ENCODE data around the gene SSBP3. TPM values are rescaled to one million over a fixed set of nuclear protein-coding genes. Genes with fewer than 3 reads are reported as not detected.

The SSBP3 gene
- total and polyA plus RNA-seq, 4 donors, result 7.7 to 24.7 (median 17.3) TPM

DNA sequence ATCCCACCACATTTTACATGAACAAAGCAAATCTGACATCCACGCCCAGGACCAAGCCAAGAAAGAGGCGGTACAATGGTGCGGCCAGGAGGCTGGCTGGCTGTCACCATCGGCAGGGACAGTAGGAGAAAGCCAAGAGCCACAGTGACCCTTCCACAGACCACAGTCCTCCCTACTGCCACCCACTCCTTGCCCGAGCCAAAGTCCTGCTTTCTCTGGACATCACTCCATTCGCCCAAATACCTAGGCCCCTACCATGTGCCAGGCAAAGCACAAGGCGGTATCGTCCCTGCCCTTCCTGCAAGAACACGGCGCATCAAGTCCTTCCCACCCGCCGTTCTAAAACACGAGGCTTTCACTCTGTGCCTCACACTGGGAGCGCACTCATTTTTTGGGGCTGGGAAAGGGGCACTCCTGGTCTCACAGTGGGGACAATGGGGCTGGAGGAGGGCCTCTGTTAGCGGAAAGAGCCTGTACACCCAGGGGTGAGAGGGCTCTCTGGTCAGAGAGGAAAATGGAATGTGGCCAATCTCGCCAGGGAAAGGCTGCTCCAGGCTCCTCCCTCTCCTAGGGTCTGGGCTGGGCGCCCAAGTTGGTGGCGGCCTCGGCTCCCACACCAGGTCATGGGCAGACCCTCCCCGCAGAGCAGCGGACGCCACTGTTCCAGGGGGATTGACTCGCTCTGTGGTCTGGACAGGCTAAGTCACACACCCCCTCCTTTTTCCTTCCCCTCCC is 26.5 kb downstream of the SSBP3 start (continued):
- TF ChIP-seq YY1 (IDR thresholded peaks at IDR 0.05) (no peak), RAD21 (IDR thresholded peaks at IDR 0.05) (no peak), NR2F2 (IDR thresholded peaks at IDR 0.05) (no peak)

DNA sequence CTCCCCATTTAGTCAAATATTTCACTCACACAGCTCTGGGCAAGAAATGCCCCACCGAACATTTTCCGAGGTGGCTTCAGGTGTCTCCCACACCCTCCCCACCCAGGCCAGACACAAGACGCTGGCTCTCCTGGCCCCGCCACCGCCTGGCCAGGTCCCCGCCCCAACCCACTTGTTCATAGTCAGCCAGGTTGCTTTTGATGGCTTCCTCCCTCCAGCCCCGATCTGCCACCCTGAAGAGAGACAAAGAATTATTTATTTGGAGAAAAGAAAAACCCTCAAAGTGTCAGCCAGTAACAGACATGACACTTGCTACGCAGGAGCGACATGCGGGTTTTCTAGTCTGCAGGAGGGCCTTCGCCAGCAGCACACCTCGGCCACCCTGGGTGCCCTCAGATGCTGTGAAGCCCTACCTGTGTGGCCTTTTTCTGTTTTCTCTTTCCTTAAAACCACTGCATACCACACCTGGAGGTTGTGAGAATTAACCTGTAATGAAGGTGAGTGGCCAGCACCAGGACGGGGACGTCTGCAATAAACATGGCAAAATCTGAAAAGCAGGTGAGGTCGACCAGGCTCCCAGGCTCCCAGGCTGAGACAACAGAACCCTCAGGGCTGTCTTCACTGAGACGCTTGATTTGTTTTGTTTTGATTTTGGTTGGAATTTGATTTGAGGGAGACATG is 27.2 kb downstream of the SSBP3 start:
- no peaks in the 10 kb centered on the region for H3K36me3 ChIP-seq (ENCODE audit: control insufficient read depth in 4 of 4, insufficient read depth in 3 of 4, low read depth in 1 of 4, low read length in 3 of 4)
- WGBS, result 89% methylated on average over 16 of the region's 16 CpGs
- H3K9ac ChIP-seq (ENCODE audit: low read depth in 1 of 2, low read length in 2 of 2), result no peak overlapping the region
- DNase-seq (ENCODE audit: low spot score), result no peak
- no peaks in the 10 kb centered on the region for H3K9me3 ChIP-seq (ENCODE audit: control insufficient read depth in 4 of 4, low read length in 3 of 4)
- TF ChIP-seq RXRA (IDR thresholded peaks at IDR 0.05) (no peak), EGR1 (IDR thresholded peaks at IDR 0.05; ENCODE audit: low read depth in 2 of 2) (no peak), HNF4A (conservative IDR thresholded peaks at IDR 0.05) (no peak), TAF1 (conservative IDR thresholded peaks at IDR 0.05) (no peak), RAD21 (IDR thresholded peaks at IDR 0.05) (no peak), GABPA (IDR thresholded peaks at IDR 0.05 in 1 of 2, conservative IDR thresholded peaks at IDR 0.05 in 1 of 2) (no peak), HNF4G (IDR thresholded peaks at IDR 0.05) (no peak), JUND (IDR thresholded peaks at IDR 0.05) (no peak), FOXA2 (IDR thresholded peaks at IDR 0.05) (no peak), NR2F2 (IDR thresholded peaks at IDR 0.05) (no peak), YY1 (IDR thresholded peaks at IDR 0.05) (no peak), FOXA1 (IDR thresholded peaks at IDR 0.05) (no peak), SP1 (IDR thresholded peaks at IDR 0.05) (no peak)
- TF ChIP-seq, protein P1, sequence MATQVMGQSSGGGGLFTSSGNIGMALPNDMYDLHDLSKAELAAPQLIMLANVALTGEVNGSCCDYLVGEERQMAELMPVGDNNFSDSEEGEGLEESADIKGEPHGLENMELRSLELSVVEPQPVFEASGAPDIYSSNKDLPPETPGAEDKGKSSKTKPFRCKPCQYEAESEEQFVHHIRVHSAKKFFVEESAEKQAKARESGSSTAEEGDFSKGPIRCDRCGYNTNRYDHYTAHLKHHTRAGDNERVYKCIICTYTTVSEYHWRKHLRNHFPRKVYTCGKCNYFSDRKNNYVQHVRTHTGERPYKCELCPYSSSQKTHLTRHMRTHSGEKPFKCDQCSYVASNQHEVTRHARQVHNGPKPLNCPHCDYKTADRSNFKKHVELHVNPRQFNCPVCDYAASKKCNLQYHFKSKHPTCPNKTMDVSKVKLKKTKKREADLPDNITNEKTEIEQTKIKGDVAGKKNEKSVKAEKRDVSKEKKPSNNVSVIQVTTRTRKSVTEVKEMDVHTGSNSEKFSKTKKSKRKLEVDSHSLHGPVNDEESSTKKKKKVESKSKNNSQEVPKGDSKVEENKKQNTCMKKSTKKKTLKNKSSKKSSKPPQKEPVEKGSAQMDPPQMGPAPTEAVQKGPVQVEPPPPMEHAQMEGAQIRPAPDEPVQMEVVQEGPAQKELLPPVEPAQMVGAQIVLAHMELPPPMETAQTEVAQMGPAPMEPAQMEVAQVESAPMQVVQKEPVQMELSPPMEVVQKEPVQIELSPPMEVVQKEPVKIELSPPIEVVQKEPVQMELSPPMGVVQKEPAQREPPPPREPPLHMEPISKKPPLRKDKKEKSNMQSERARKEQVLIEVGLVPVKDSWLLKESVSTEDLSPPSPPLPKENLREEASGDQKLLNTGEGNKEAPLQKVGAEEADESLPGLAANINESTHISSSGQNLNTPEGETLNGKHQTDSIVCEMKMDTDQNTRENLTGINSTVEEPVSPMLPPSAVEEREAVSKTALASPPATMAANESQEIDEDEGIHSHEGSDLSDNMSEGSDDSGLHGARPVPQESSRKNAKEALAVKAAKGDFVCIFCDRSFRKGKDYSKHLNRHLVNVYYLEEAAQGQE (IDR thresholded peaks at IDR 0.05), result no peak
- TF ChIP-seq, protein P2, sequence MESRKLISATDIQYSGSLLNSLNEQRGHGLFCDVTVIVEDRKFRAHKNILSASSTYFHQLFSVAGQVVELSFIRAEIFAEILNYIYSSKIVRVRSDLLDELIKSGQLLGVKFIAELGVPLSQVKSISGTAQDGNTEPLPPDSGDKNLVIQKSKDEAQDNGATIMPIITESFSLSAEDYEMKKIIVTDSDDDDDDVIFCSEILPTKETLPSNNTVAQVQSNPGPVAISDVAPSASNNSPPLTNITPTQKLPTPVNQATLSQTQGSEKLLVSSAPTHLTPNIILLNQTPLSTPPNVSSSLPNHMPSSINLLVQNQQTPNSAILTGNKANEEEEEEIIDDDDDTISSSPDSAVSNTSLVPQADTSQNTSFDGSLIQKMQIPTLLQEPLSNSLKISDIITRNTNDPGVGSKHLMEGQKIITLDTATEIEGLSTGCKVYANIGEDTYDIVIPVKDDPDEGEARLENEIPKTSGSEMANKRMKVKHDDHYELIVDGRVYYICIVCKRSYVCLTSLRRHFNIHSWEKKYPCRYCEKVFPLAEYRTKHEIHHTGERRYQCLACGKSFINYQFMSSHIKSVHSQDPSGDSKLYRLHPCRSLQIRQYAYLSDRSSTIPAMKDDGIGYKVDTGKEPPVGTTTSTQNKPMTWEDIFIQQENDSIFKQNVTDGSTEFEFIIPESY (IDR thresholded peaks at IDR 0.05), result no peak
- TF ChIP-seq, protein P3, sequence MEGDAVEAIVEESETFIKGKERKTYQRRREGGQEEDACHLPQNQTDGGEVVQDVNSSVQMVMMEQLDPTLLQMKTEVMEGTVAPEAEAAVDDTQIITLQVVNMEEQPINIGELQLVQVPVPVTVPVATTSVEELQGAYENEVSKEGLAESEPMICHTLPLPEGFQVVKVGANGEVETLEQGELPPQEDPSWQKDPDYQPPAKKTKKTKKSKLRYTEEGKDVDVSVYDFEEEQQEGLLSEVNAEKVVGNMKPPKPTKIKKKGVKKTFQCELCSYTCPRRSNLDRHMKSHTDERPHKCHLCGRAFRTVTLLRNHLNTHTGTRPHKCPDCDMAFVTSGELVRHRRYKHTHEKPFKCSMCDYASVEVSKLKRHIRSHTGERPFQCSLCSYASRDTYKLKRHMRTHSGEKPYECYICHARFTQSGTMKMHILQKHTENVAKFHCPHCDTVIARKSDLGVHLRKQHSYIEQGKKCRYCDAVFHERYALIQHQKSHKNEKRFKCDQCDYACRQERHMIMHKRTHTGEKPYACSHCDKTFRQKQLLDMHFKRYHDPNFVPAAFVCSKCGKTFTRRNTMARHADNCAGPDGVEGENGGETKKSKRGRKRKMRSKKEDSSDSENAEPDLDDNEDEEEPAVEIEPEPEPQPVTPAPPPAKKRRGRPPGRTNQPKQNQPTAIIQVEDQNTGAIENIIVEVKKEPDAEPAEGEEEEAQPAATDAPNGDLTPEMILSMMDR (IDR thresholded peaks at IDR 0.05; ENCODE audit: low read depth, low read length, missing input control), result no peak
- TF ChIP-seq, protein P4, sequence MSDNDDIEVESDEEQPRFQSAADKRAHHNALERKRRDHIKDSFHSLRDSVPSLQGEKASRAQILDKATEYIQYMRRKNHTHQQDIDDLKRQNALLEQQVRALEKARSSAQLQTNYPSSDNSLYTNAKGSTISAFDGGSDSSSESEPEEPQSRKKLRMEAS (IDR thresholded peaks at IDR 0.05), result no peak
- TF ChIP-seq, protein P5, sequence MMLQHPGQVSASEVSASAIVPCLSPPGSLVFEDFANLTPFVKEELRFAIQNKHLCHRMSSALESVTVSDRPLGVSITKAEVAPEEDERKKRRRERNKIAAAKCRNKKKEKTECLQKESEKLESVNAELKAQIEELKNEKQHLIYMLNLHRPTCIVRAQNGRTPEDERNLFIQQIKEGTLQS (IDR thresholded peaks at IDR 0.05), result no peak
- no peaks in the 10 kb centered on the region for H3K27me3 ChIP-seq (ENCODE audit: control insufficient read depth in 4 of 4, insufficient read depth in 4 of 4, low read length in 3 of 4)
- H3K4me1 ChIP-seq (ENCODE audit: control insufficient read depth in 4 of 4, insufficient read depth in 4 of 4, low read length in 3 of 4), result peaks cover 19 to 38% (median 30%) of the 10 kb centered on the region in 4 donors
- H3K27ac ChIP-seq (ENCODE audit: low read depth in 1 of 2, low read length in 2 of 2), result peak overlapping the region in 1 of 2 donors; percentile 58
- no peak overlapping the region for H3K4me3 ChIP-seq (ENCODE audit: low read depth in 1 of 3, low read length in 3 of 3)

Measured in liver (tissue), 9 donors.